Activated CD8-positive, alpha-beta memory T cell treated with anti-CD3 and anti-CD28 coated beads, Interleukin-2, amount 50 U/mL, for 48 hours (primary cell): ENCODE measurements around the gene TGIF2LX.
"Not testable (repeated sequence)": the region's sequence is repeated elsewhere in the genome, so short reads cannot be mapped to it uniquely, and the experiment has no call there.

Source experiments
- DNase-seq: peaks from one replicate; pipeline ENCODE4 v3.0.0-alpha.2; 2020

Gene TGIF2LX

DNA sequence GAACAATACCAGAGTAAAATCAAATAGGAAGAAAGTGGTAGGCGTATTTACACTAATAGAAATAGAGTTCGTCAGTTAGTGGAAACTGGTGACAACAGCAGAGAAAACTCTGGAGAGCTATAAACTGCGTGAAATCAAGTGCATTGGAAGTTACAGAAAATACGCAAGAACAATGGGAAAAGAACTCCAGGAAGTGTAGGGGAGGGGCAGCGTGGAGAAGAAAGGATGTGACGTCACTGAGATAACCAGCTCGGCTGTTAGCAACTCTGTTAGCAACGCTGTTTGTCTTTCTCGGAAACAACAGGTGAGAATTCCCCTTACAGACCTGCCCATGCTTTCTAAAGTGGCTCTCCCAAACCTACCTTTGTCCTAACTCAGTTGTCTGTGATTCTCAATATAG is at the start of gene TGIF2LX:
TGIF2LX (plus strand) TSS at position 244 of the 400 bp plus-strand sequence. CDS start 178 bp downstream, outside the sequence.
- not testable (repeated sequence) for DNase-seq

DNA sequence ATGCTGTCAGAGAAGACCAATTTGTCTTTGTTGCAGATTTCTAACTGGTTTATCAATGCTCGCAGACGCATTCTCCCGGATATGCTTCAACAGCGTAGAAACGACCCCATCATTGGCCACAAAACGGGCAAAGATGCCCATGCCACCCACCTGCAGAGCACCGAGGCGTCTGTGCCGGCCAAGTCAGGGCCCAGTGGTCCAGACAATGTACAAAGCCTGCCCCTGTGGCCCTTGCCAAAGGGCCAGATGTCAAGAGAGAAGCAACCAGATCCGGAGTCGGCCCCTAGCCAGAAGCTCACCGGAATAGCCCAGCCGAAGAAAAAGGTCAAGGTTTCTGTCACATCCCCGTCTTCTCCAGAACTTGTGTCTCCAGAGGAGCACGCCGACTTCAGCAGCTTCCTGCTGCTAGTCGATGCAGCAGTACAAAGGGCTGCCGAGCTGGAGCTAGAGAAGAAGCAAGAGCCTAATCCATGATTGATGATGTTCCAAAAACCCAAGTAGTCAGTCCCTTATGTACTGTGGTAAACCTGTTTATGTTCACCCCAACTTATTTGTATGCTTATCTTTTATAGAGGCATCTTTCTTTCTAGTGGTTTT is 728 bp downstream of the TGIF2LX start:
- DNase-seq, result not testable (repeated sequence)

GRCh38 chrX:89943077-89943476 is 21.4 kb downstream of the TGIF2LX start:
- DNase-seq, result not testable (repeated sequence)

DNA sequence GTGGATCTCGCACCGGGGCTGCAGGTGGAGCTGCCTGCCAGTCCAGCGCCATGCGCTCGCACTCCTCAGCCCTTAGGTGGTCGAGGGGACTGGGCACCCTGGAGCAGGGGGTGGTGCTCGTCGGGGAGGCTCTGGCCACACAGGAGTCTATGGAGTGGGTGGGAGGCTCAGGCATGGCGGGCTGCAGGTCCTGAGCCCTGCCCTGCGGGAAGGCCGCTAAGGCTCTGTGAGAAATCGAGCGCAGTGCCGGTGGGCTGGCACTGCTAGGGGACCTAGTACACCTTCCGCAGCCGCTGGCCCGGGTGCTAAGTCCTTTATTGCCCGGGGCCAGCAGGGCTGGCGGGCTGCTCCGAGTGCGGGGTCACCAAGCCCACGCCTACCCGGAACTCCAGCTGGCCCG is 43.9 kb downstream of the TGIF2LX start:
- not testable (repeated sequence) for DNase-seq
